HepG2 (cell line): ENCODE results near the gene NEURL2. TPM values are rescaled to one million over a fixed set of nuclear protein-coding genes. Genes with fewer than 3 reads are reported as not detected.

Experiments
- GATAD2A ChIP-seq: IDR thresholded peaks from 2 replicates; pipeline ENCODE4 v1.6.1; 2016
- HDAC1 ChIP-seq: sonication (generic); formaldehyde crosslinking; IDR thresholded peaks from 2 replicates; pipeline ENCODE4 v1.5.1; 2020; ENCODE audit warnings: mild to moderate bottlenecking, missing genetic modification reagents
- MAFK ChIP-seq, 2 experiments: IDR thresholded peaks in 1 of 2; conservative IDR thresholded peaks in 1 of 2; 2 replicates each; pipeline ENCODE4 v1.6.1; 2011; ENCODE audit warnings: improper control_type of control experiment in 2 of 2, low read length in 2 of 2
- MIER2 ChIP-seq: IDR thresholded peaks from 2 replicates; pipeline ENCODE4 v1.6.1; 2016; ENCODE audit warnings: missing biosample characterization, missing genetic modification reagents
- RXRB ChIP-seq: IDR thresholded peaks from 2 replicates; pipeline ENCODE4 v1.6.1; 2016; ENCODE audit warnings: borderline replicate concordance, missing genetic modification reagents, missing compliant biosample characterization
- SNAI1 ChIP-seq: sonication (generic); formaldehyde crosslinking; IDR thresholded peaks from 2 replicates; pipeline ENCODE4 v1.5.0; 2020; ENCODE audit warnings: mild to moderate bottlenecking, missing genetic modification reagents, borderline replicate concordance
- ZNF543 ChIP-seq: sonication (generic); formaldehyde crosslinking; IDR thresholded peaks from 2 replicates; pipeline ENCODE4 v1.4.0; 2020; ENCODE audit warnings: mild to moderate bottlenecking, missing genetic modification reagents
- ZNF670 ChIP-seq: sonication (generic); formaldehyde crosslinking; IDR thresholded peaks from 2 replicates; pipeline ENCODE4 v1.8.0; 2022; ENCODE audit warnings: mild to moderate bottlenecking, missing genetic modification reagents, borderline replicate concordance
- ZNF672 ChIP-seq: sonication (generic); formaldehyde crosslinking; IDR thresholded peaks from 2 replicates; pipeline ENCODE4 v1.8.1; 2022; ENCODE audit warnings: missing genetic modification reagents
- ZNF777 ChIP-seq: sonication (generic); formaldehyde crosslinking; IDR thresholded peaks from 2 replicates; pipeline ENCODE4 v1.4.0; 2020; ENCODE audit warnings: missing genetic modification reagents
- polyA plus RNA-seq, 8 experiments: library from polyadenylated mRNA; depleted of rRNA in 3 of 8; stranded (reverse) in 7 of 8; unstranded in 1 of 8; fragments of >200 nt; fragmentation: Illumina TruSeq in 4 of 8; extraction: Trizol in 4 of 8; gene quantifications; 2 replicates each; pipeline versions ENCODE4 v1.2.1 to v1.2.3, GENCODE V29; 2011 to 2016; ENCODE audit warnings: low read depth in 4 of 8, missing spikeins in 1 of 8, mixed read lengths in 1 of 8; ENCODE audit not compliant: insufficient read depth in 1 of 8
- total RNA-seq, 5 experiments: library from RNA; depleted of rRNA; stranded (reverse); fragments of >200 nt; fragmentation: Illumina TruSeq; extraction: Trizol; gene quantifications; 2 replicates each; pipeline ENCODE4 v1.2.3, GENCODE V29; 2016; ENCODE audit warnings: low read depth in 1 of 5
- TF ChIP-seq, protein P1 (sequence below): sonication (generic); formaldehyde crosslinking; conservative IDR thresholded peaks from 2 replicates; pipeline ENCODE4 v1.4.0; 2020; ENCODE audit warnings: mild to moderate bottlenecking, missing genetic modification reagents, moderate library complexity
- TF ChIP-seq, protein P2 (sequence below): IDR thresholded peaks from 2 replicates; pipeline ENCODE4 v1.6.1; 2016; ENCODE audit warnings: missing compliant biosample characterization, missing genetic modification reagents, borderline replicate concordance
- TF ChIP-seq, protein P3 (sequence below): sonication (generic); formaldehyde crosslinking; IDR thresholded peaks from 2 replicates; pipeline ENCODE4 v1.8.1; 2023; ENCODE audit warnings: mild to moderate bottlenecking, missing genetic modification reagents
- TF ChIP-seq, protein P4 (sequence below): sonication (generic); formaldehyde crosslinking; IDR thresholded peaks from 2 replicates; pipeline ENCODE4 v1.5.1; 2020; ENCODE audit warnings: mild to moderate bottlenecking, missing genetic modification reagents, borderline replicate concordance
- TF ChIP-seq, protein P5 (sequence below): IDR thresholded peaks from 2 replicates; pipeline ENCODE4 v1.6.1; 2016; ENCODE audit warnings: missing genetic modification reagents, missing compliant biosample characterization

The NEURL2 gene
- total and polyA plus RNA-seq, 2 of the 13 experiments (the other 11 are each of a cell fraction or from before 2014, with no cell fraction given), result 7.2 to 9.7 TPM

DNA sequence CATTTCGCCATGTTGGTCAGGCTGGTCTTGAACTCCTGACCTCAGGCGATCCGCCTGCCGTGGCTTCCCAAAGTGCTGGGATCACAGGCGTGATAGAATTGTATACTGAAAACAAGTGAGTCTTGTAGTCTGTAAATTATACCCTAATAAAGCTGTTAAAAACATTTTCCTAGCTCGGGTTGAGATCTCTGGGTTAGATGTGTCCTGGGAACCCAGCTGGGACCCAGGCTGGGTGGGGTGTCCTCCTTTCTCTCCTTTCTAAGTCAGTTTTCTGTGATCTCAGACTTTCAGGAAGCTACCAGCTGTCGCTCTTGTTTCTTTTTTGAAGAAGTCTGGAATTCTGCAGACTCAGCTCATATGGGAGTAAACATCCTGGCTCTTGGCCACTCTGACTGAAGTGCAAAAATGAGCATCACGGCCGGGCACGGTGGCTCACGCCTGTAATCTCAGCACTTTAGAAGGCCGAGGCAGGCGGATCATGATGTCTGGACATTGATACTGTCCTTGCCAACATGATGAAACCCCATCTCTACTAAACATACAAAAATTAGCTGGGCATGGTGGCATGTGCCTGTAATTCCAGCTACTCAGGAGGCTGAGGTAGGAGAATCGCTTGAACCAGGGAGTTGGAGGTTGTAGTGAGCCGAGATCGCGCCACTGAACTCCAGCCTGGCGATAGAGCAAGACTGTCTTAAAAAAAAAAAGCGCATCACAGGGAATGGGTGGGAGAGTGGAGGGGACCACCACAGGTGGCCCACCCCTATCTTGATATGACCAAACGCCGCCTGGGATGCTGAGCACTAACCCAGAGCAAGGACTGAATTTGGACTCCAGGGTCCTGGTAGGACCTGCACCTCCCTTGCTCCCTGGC is 33.6 kb upstream of the NEURL2 start (continued):
- TF ChIP-seq, protein P1, sequence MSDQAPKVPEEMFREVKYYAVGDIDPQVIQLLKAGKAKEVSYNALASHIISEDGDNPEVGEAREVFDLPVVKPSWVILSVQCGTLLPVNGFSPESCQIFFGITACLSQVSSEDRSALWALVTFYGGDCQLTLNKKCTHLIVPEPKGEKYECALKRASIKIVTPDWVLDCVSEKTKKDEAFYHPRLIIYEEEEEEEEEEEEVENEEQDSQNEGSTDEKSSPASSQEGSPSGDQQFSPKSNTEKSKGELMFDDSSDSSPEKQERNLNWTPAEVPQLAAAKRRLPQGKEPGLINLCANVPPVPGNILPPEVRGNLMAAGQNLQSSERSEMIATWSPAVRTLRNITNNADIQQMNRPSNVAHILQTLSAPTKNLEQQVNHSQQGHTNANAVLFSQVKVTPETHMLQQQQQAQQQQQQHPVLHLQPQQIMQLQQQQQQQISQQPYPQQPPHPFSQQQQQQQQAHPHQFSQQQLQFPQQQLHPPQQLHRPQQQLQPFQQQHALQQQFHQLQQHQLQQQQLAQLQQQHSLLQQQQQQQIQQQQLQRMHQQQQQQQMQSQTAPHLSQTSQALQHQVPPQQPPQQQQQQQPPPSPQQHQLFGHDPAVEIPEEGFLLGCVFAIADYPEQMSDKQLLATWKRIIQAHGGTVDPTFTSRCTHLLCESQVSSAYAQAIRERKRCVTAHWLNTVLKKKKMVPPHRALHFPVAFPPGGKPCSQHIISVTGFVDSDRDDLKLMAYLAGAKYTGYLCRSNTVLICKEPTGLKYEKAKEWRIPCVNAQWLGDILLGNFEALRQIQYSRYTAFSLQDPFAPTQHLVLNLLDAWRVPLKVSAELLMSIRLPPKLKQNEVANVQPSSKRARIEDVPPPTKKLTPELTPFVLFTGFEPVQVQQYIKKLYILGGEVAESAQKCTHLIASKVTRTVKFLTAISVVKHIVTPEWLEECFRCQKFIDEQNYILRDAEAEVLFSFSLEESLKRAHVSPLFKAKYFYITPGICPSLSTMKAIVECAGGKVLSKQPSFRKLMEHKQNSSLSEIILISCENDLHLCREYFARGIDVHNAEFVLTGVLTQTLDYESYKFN (CRISPR knock-in tag), result peak; percentile 60
- TF ChIP-seq MIER2 (CRISPR knock-in tag) (no peak), SNAI1 (CRISPR knock-in tag) (no peak), MAFK (conservative IDR thresholded peaks at IDR 0.05 in 1 of 2, IDR thresholded peaks at IDR 0.05 in 1 of 2; ENCODE audit: low read length in 2 of 2) (peak; percentile 99 to 100), ZNF672 (CRISPR knock-in tag) (no peak), HDAC1 (CRISPR knock-in tag) (peak; percentile 40; the same call in 1 of the 2 replicates), ZNF777 (CRISPR knock-in tag) (no peak), ZNF543 (CRISPR knock-in tag) (0 out of 2 replicates have a peak, but pooled peaks have one; percentile 22), ZNF670 (CRISPR knock-in tag) (peak; percentile 57; the same call in 1 of the 2 replicates), GATAD2A (CRISPR knock-in tag) (peak; percentile 62), RXRB (peak; percentile 53; the same call in 1 of the 2 replicates)
- TF ChIP-seq, protein P2, sequence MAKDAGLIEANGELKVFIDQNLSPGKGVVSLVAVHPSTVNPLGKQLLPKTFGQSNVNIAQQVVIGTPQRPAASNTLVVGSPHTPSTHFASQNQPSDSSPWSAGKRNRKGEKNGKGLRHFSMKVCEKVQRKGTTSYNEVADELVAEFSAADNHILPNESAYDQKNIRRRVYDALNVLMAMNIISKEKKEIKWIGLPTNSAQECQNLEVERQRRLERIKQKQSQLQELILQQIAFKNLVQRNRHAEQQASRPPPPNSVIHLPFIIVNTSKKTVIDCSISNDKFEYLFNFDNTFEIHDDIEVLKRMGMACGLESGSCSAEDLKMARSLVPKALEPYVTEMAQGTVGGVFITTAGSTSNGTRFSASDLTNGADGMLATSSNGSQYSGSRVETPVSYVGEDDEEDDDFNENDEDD (CRISPR knock-in tag), result no peak
- TF ChIP-seq, protein P3, sequence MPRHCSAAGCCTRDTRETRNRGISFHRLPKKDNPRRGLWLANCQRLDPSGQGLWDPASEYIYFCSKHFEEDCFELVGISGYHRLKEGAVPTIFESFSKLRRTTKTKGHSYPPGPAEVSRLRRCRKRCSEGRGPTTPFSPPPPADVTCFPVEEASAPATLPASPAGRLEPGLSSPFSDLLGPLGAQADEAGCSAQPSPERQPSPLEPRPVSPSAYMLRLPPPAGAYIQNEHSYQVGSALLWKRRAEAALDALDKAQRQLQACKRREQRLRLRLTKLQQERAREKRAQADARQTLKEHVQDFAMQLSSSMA (CRISPR knock-in tag), result 0 out of 2 replicates have a peak, but pooled peaks have one; percentile 31
- TF ChIP-seq, protein P4, sequence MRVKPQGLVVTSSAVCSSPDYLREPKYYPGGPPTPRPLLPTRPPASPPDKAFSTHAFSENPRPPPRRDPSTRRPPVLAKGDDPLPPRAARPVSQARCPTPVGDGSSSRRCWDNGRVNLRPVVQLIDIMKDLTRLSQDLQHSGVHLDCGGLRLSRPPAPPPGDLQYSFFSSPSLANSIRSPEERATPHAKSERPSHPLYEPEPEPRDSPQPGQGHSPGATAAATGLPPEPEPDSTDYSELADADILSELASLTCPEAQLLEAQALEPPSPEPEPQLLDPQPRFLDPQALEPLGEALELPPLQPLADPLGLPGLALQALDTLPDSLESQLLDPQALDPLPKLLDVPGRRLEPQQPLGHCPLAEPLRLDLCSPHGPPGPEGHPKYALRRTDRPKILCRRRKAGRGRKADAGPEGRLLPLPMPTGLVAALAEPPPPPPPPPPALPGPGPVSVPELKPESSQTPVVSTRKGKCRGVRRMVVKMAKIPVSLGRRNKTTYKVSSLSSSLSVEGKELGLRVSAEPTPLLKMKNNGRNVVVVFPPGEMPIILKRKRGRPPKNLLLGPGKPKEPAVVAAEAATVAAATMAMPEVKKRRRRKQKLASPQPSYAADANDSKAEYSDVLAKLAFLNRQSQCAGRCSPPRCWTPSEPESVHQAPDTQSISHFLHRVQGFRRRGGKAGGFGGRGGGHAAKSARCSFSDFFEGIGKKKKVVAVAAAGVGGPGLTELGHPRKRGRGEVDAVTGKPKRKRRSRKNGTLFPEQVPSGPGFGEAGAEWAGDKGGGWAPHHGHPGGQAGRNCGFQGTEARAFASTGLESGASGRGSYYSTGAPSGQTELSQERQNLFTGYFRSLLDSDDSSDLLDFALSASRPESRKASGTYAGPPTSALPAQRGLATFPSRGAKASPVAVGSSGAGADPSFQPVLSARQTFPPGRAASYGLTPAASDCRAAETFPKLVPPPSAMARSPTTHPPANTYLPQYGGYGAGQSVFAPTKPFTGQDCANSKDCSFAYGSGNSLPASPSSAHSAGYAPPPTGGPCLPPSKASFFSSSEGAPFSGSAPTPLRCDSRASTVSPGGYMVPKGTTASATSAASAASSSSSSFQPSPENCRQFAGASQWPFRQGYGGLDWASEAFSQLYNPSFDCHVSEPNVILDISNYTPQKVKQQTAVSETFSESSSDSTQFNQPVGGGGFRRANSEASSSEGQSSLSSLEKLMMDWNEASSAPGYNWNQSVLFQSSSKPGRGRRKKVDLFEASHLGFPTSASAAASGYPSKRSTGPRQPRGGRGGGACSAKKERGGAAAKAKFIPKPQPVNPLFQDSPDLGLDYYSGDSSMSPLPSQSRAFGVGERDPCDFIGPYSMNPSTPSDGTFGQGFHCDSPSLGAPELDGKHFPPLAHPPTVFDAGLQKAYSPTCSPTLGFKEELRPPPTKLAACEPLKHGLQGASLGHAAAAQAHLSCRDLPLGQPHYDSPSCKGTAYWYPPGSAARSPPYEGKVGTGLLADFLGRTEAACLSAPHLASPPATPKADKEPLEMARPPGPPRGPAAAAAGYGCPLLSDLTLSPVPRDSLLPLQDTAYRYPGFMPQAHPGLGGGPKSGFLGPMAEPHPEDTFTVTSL (CRISPR knock-in tag), result peak; percentile 51; the same call in 1 of the 2 replicates
- TF ChIP-seq, protein P5, sequence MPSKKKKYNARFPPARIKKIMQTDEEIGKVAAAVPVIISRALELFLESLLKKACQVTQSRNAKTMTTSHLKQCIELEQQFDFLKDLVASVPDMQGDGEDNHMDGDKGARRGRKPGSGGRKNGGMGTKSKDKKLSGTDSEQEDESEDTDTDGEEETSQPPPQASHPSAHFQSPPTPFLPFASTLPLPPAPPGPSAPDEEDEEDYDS (CRISPR knock-in tag), result no peak
